ENCODE data around the gene GDF10.

The GDF10 gene

GRCh38 chr10:47318706-47319105 is 18.7 kb downstream of the GDF10 start:
- no peak for DNase-seq

- no peak for DNase-seq
These were observed 19.8 kb downstream of the GDF10 start for GRCh38 chr10:47319784-47320183.

GRCh38 chr10:47320812-47321211 is 20.8 kb downstream of the GDF10 start:
- DNase-seq, result no peak

- no peak for DNase-seq
These were observed 21.7 kb downstream of the GDF10 start for GRCh38 chr10:47321521-47322195.

GRCh38 chr10:47322300-47323061 is 22.5 kb downstream of the GDF10 start, which contains the start of gene GDF2:
Gene GDF2, plus strand, starts transcription at chr10:47322454. Its CDS starts 215 bp downstream, at chr10:47322669.
- DNase-seq, result peak; percentile 59

- DNase-seq, result no peak
These were observed 23.1 kb downstream of the GDF10 start for GRCh38 chr10:47323087-47323486.

GRCh38 chr10:47323636-47324296 is 23.8 kb downstream of the GDF10 start:
- DNase-seq, result no peak

GRCh38 chr10:47325303-47326291 is 25.6 kb downstream of the GDF10 start:
- DNase-seq, result no peak

- no peak for DNase-seq
These were observed 26.4 kb downstream of the GDF10 start for GRCh38 chr10:47326306-47326926.

GRCh38 chr10:47326927-47327330 is 26.9 kb downstream of the GDF10 start:
- peak; percentile 24 for DNase-seq

- no peak for DNase-seq
These were observed 29.9 kb downstream of the GDF10 start for GRCh38 chr10:47329855-47330254.

GRCh38 chr10:47330366-47330765 is 30.4 kb downstream of the GDF10 start:
- DNase-seq, result no peak

GRCh38 chr10:47330804-47331203 is 30.8 kb downstream of the GDF10 start:
- DNase-seq, result no peak

- no peak for DNase-seq
These were observed 31.5 kb downstream of the GDF10 start for GRCh38 chr10:47331491-47331890.

- no peak for DNase-seq
These were observed 32.0 kb downstream of the GDF10 start for GRCh38 chr10:47331954-47332353.

GRCh38 chr10:47332371-47332770 is 32.4 kb downstream of the GDF10 start:
- no peak for DNase-seq

GRCh38 chr10:47332946-47333345 is 32.9 kb downstream of the GDF10 start:
- DNase-seq, result no peak

GRCh38 chr10:47333532-47333931 is 33.5 kb downstream of the GDF10 start:
- DNase-seq, result no peak

GRCh38 chr10:47334466-47335295 is 34.7 kb downstream of the GDF10 start:
- DNase-seq, result peak; percentile 73

GRCh38 chr10:47335906-47336305 is 35.9 kb downstream of the GDF10 start:
- no peak for DNase-seq

All from hematopoietic multipotent progenitor cell treated with erythropoietin and hydrocortisone succinate and interleukin-3 and kit ligand, for 4 days (in vitro differentiated cells).